HG02973 (cell line): ENCODE data around the gene HHLA2.
A peak's percentile ranks its signal among the peaks of the same experiment; 100 is the strongest.
"Not testable (repeated sequence)": the region's sequence is repeated elsewhere in the genome, so short reads cannot be mapped to it uniquely, and the experiment has no call there.

Source experiments
- ATAC-seq: cut with Tn5 transposase; IDR thresholded peaks from one replicate; pipeline ENCODE4 v1.9.1; 2021; ENCODE audit warnings: moderate library complexity; ENCODE audit not compliant: unreplicated experiment

HHLA2 gene

DNA sequence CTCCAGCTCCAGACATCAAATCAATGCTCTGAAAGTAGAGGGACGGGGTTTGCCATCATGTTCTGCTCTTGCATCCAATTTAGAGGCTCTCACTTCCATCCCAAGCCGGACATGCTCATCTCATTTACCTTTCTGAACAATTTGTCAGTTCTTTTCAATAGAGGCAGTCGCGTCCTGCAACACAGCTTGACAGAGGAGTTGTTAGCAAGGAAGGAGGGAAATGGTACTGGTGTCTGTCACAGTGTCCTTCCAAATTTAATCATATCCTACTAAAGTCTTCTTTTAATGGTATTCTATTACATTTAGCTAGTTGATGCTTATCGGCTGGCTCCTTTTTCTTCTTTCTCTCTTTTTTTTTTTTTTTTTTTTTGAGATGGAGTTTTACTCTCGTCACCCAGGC, 45.6 kb downstream of the HHLA2 start:
- ATAC-seq = no peak

DNA sequence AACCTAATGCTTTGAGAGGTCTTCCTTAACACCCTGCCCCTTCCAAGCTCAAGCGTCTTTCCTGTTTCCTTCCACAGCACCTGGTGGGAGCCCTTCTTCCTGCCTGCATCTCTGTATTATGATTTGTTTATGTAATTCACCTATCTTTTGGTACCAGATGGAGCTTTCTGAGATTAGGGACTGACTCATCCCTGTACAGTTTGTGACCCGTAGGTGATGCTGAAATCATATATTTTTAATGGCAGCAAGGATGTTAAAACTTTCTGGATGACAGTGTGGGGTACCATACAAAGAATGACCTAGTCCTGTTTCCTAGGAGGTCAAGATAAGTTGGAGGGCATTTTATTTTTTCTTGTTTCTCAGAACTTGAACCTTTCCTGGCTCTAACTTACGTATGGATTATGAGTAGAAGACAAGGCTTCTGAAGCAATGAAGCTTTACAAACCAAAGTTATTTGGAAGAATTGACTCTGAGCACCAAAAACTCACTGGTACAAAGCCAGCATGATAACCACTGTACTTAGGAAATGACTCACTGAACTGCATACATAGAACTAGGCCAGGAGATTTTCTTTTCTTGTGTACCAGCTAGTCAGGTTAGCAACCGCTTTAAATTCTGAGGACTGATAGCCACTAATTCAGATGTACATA, 46.6 kb downstream of the HHLA2 start:
- peak; percentile 57 for ATAC-seq

DNA sequence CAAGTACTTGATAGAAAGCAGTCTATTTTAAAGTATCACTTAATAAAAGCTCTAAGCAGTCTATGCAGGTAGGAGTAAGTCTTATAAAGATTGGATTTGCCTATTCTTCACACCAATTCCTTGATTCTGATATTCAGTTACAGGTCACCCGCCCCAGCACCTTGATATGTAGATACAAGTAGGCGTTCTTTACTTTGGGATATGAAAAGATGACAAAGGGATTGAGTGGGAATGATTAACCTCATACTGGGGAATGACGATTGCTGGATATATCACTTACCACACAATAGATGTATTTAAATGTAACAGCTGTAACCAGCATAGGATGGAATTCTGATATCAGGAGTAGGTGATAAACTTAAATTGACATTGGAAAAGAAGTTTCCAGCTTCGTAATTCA, 47.1 kb downstream of the HHLA2 start:
- ATAC-seq = no peak

DNA sequence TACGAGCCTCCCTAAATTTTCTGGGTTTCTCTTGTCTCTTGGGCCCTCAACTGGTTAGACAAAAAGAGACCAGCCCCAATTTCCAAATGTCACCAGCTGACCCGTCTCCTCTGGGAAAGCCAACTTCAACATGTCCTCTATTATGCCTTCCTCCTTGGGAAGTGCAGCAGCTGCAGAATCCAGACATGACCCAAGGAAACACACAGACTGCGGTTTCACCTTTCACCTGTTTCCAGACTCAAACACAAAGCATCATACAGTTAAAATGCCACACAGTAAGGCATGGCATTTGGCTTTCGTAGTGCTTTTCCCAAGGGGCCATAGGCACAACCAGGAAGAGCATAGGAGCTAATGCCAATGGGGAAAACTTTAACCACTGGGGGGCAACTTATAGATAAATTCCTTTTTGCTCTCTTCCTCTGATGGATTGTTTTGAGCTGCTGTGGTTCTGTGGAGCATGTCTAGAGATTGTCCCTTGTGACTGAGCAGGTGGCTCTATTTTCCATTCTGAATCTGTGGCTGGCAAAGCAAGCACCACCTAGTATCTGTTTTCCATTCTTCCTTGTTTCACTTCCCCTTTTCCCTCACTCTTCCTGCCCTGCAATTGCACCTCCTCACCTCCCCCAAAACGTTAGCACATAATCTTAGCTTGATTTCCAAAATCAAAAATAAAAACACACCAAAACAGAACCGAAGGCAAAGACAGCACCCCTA, 49.3 kb downstream of the HHLA2 start:
- ATAC-seq = no peak

DNA sequence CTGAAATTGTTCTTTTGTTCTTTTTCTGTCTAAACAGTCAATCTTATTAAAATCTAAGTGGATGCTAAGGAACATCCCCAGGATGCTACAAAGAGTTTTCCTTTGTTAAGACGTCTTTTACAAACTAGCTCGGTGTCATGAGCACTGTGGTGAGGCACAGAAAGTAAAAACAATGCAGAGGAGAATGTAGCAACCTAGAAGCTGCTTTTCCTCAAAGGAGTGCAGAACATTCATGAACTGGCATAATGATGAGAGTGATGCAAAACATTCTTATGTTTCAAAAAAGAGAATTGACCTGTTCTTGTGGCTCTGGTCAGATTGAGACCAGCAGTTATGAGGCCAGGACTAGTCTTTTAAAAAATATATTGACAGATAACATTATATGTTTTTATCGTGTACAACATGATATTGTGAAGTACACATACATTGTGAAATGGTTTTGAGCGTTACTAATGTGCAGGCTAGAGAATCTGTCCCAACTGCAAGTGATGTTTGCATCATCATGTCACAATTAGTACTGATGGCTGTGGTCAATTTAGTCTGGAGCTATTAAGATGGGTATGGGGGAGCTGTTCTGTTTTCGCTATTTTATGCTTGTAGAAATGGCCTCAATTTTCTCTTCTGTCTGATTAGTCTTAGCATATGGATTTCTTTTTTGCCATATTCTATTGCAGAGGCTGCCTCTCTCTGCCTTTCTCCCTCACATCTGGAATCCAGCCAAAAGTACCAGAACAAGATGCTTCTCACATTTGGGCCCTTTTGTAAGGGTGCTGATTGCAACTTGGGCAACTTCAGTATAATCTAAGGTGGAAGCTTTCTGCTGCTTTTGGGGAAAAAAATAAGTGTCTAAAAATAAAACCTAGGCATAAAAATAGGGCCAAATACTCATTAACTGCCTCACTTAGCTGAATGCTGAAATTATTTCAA, 50.2 kb downstream of the HHLA2 start:
- no peak for ATAC-seq

DNA sequence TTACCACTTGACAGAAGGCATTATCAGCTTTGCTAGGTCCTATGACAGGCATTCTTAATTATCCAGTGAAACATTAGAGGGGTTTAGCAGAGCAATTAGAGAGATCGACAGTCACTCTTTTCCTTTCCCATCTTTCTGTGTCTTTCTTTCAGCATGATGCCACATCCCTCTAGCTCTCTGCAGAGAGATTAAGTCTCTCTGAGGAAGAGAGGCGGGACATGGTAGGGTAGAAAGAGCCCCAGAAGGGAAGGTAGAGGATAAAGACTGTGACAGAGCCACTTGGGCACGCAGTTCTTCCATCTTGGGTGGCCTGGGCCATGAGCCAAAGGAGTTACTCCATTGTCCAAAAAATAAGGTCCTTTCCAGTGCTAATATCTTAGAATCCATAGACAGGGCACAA, 55.8 kb downstream of the HHLA2 start:
- no peak for ATAC-seq

DNA sequence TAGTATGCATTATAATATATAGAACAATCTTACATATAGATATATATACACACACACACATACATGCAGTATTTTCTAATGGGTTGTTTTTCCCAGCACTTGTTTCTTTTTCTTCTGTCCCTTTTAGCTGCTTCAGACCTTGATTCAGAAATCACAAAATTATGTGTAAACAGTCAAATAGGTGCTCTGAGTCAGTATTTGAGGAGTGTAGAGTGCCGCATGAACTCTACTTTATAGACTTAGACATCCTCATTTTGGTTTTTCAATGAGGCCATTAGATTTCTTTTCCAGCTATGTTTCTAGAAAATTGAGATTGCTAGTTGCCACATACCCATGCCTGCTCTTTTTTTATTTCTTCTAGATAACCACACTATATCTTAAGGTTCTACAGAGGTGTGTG, 58.2 kb downstream of the HHLA2 start:
- ATAC-seq = no peak

DNA sequence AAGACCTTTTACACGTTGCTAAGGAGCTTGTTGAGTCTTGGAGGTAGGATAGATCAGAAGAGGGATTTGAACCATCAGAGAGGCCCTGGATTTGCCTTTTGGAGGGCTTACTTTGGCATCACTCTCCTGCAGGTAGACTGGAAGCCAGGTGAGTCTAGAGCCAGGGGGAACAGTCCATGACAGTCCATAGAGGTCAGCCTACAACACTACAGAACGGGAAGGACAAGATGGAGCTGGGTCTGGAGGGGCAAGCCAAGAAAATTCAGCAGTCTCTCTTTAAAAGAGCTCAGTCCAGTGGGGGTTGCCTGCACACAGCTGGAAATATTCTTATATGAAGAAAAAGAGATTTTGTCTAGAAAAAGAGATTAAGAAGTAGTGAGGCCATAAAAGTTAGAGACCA, 60.7 kb downstream of the HHLA2 start:
- no peak for ATAC-seq

DNA sequence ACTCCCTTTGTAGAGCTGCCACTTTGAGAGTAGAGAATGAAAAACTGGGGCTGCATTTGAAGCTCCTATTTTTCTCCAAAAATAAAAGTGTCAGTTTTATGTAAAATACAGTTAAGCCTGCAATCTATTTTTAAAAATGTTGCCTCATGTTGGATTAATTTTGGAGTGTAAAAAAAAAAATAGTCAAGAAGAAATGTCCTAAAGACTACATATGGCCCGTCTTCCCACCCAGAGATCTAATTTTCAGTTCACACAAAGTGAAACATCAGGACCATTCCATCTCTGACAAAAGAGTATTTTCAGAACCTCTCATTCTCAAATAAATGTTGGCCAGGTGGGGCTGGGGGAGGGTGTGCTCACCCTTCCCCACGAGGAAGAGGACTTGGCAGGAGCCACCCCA, 62.7 kb downstream of the HHLA2 start:
- no peak for ATAC-seq

DNA sequence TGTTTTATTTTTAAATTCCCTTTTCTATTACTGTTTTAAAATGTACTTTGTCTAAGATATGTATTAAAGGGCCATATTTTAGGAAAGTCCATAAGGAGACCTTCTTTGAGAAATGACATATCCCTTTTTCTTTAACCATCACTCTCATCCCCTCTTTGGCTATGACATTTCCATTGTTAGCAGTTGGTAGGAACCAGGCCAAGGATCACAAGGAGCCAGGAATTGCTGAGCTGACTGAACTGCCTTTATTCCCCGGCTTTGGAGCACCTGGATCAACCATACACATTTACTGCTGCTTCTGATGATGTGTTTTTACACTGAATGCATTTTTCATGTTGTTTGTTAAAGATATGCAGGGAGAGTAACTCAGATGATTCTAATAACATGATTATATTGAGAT, 79.7 kb downstream of the HHLA2 start:
- no peak for ATAC-seq

DNA sequence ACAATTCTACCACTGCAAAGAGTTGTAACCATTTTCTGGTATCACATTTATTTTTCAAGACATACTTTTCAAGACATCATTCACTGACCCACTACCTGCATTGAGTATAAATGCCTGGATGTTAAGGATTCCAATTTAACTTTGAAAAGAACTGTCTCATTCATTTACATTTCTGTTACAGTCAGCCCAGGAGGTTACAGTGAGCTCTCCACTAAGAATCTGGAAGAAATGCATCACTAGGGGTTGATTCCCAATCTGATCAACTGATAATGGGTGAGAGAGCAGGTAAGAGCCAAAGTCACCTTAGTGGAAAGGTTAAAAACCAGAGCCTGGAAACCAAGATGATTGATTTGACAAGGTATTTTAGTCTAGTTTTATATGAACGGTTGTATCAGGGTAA, 81.0 kb downstream of the HHLA2 start:
- ATAC-seq = no peak

DNA sequence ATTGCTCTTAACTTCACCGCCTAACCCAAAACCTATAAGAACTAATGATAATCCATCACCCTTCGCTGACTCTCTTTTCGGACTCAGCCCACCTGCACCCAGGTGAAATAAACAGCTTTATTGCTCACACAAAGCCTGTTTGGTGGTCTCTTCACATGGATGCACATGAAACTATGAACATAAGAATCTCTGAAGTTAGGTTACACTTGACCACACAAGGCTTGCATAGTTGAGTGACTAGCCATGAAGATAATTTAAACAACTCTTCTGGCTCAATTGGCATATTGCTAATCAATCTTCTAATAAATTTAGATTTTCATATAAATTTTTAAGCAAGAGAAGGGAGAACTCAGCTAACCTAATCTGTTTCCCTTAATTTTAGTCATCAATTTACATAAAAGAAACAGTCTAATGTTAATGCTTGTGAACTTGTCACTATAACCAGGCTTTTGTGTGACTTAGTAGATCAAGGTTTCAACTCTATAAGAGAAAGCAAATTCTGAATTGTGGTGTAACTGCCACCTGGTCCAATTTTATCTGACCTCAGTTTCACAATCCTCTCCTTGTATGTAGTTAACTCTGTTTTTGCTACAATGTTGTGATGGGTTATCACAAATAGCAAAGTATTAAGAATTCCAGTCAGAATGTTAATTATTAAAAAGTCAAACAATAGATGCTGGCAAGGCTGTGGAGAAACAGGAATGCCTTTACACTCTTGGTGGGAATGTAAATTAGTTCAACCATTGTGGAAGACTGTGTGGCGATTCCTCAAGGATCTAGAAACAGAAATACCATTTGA, 82.0 kb downstream of the HHLA2 start:
- peak; percentile 66 for ATAC-seq

DNA sequence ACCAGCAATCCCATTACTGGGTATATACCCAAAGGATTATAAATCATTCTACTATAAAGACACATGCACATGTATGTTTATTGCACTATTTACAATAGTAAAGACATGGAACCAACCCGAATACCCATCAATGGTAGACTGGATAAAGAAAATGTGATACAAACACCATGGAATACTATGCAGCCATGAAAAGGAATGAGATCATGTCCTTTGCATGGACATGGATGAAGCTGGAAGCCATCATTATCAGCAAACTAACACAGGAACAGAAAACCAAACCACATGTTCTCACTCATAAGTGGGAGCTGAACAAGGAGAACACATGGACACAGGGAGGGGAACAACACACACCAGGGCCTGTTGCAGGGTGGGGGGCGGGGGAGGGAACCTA, 82.6 kb downstream of the HHLA2 start:
- ATAC-seq = not testable (repeated sequence)

DNA sequence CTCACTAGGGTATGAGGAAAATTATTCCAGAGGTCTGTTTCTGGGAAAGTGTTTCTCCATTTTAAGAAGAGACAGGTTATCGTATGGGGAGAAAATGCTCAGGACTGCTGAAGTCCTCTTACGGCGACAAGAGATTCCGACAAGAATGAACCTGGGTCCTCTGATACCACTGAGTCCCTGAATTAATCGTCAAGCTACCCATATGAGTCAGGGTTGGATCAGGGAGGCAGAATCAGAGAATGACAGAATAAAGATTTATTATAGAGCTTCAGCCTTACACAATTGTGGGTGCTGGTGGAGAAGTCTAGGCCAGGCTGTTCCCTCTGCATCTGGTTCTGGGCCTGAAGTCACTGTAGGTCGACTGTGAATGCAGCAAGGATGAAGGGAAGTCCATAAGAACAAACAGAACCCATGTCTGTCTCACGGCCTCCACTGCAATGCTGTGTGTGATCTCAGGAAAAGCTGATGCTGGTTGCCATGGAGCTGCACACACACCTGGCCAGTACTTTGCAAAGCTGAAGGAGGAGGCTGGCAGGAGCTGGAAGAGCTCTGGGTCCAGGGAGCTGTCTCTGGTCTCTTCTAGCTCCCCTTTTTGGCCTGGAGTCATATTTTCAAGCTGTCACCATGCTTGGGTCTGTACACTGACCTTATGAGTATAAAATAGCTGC, 83.9 kb downstream of the HHLA2 start:
- no peak for ATAC-seq

DNA sequence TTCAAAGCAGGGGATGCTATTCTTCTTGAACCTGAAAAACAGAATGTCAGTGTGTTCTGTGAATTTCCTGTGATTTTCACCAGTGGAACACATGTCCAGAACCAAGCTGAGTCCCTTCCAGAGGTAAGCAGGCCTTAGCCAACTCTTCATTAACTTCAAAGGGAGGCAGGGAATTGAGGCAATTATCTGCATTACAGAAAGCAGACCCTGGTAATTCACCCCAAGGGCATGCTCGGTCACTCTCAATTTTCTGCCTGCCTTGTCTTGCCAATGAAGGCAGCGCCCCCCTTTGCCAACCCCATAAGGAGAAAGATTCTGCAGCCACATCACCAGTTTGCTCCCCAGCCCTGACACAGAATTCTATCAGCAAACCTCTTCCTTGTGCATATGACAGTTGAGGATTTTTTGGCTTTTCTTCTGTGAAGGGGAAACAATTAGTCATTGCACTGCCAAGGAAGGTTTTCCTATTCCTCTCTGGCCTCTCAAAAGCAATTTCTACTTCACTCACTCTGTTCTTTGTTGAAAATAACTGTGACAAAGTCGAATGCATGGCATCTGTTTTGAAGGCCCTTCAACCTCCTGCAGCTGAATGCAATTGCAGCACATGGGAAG, 85.3 kb downstream of the HHLA2 start:
- no peak for ATAC-seq

DNA sequence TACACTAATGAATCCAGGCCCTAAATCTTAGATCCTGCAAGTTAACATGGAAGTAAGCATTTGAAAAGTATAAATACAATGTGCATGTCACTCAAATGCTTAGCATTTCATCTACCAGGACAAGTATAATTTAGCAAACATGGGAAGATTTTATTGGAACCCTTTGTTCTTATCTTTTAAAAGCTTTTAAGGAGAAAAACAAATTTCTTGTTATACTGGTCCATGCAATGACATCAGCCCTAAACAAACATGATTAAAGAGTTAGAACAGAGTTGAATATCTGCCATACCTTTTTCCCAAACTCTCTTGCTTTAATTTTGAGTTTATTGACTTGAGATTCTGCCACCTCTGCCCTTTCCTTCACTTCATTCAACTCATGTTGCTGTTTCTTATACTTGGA, 87.0 kb downstream of the HHLA2 start:
- ATAC-seq = no peak

DNA sequence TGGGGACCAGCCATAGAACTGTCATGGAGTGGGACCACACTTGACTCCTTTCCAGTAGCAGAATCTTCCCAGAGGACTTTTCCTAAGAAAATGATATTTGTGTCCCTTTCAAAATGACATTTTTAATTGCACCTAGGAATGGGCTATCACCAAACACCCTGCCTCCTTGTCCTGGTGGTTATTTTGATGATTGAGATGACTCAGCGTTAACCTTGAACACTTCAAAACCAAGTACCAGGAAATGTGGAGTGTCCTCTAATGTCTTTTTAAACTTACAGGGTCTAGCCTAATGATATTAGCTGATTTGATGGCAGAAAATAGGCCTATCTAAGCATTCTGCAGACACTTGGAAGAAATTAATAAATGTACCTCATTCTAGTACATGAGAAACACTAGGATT, 90.7 kb downstream of the HHLA2 start:
- no peak for ATAC-seq

DNA sequence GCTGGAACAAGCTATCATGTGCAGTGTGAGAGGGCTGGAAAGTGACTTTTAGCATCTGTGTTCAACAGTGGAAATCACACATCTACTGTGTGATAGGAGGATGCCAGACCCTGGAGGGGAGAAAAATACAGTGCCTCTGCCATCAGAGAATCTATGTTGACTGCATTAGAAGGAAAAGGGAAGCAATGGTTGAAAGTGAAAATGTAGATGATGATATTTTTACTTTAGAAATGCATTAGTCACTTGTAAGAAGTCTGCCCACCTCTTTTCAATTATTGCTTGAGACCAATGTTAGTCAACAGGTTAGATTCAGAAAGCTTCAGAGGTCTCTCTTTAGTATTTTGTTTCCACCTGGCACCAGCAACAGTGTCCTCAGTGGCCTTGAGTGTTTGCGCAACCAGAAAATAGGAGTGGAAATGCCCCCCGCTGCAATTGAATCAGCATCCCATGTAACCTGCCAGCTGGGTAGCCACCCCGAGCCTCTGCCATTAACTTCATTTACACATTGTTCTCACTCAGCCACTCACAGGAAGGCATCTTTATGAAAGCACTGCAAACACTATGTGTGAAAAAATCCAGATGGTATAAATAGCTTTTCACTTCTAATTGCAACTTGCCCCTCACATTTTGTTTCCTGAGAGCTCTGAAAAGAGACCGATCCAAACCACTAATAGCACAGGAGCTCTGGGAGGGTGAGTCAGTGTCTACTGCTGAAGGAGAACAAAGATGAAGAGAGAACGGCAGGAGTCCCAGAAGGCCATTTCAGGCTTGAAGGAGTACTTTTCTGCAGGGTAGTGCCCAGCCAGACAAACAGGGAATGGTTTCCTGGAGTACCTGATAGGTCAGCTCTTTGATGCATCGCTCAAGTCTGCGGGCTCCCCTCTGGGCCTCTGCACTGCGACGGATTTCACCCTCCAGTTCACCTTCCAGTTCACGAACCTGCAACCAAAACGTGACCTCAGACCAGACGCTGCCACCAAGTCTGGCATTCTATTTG, 92.1 kb downstream of the HHLA2 start:
- peak; percentile 73 for ATAC-seq

DNA sequence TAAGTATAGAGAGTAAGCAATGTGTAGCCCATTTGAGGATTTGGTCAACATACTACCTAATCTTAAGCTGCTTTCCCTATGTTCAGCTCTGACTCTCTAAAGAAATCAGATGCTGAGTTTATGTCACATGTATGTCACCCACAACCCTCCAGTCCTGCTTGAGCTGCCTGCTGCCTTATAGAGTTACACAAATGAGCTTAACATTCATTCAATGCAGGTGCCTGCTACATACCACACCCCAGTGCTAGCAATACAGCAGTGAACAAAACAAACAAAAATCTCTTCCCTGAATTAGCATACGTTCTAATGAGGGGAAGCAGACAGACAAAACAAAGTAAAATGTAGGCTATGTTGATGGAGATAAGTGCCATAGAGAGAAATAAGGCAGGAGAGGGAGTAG, 93.0 kb downstream of the HHLA2 start:
- no peak for ATAC-seq
